Mesenchymal stem cell (in vitro differentiated cells and primary cell): ENCODE data around the gene PON3.

Experiments used
- DNase-seq: peaks from one replicate; pipeline ENCODE4 v3.0.0-alpha.2; 2013
- H2AFZ ChIP-seq: one replicate; pipeline ENCODE4 v1.6.1; 2013; ENCODE audit warnings: low read depth, mild to moderate bottlenecking, control low read depth, inconsistent platforms, low read length, moderate library complexity
- H2AK5ac ChIP-seq: 2 replicates; pipeline ENCODE4 v1.6.1; 2013; ENCODE audit warnings: low read length, moderate library complexity, mild to moderate bottlenecking, inconsistent platforms; ENCODE audit not compliant: severe bottlenecking
- H2BK120ac ChIP-seq: one replicate; pipeline ENCODE4 v1.6.1; 2013; ENCODE audit warnings: low read depth, mild to moderate bottlenecking, inconsistent platforms, low read length, moderate library complexity
- H2BK12ac ChIP-seq, 2 experiments: one replicate each; pipeline ENCODE4 v1.6.1; 2013; ENCODE audit warnings: inconsistent platforms in 2 of 2, low read length in 2 of 2, mild to moderate bottlenecking in 2 of 2, moderate library complexity in 2 of 2, control low read depth in 1 of 2
- H2BK15ac ChIP-seq: one replicate; pipeline ENCODE4 v1.6.1; 2013; ENCODE audit warnings: mild to moderate bottlenecking, low read depth, inconsistent platforms; ENCODE audit not compliant: poor library complexity, severe bottlenecking
- H2BK5ac ChIP-seq: 2 replicates; pipeline ENCODE4 v1.6.1; 2013; ENCODE audit warnings: low read depth, mild to moderate bottlenecking, low read length, control low read depth, inconsistent platforms; ENCODE audit not compliant: poor library complexity, severe bottlenecking
- H3K14ac ChIP-seq, 2 experiments: one replicate each; pipeline ENCODE4 v1.6.1; 2013; ENCODE audit warnings: inconsistent platforms in 2 of 2, low read length in 2 of 2, control low read depth in 1 of 2, mild to moderate bottlenecking in 1 of 2, moderate library complexity in 1 of 2
- H3K18ac ChIP-seq, 2 experiments: one replicate each; pipeline ENCODE4 v1.6.1; 2013; ENCODE audit warnings: inconsistent platforms in 2 of 2, low read length in 2 of 2, control low read depth in 1 of 2, low read depth in 1 of 2, mild to moderate bottlenecking in 1 of 2
- H3K23ac ChIP-seq, 2 experiments: one replicate each; pipeline ENCODE4 v1.6.1; 2013; ENCODE audit warnings: inconsistent platforms in 2 of 2, low read length in 2 of 2, mild to moderate bottlenecking in 2 of 2, moderate library complexity in 2 of 2, control low read depth in 1 of 2
- H3K27ac ChIP-seq: 2 replicates; pipeline ENCODE4 v1.5.1; 2013; ENCODE audit warnings: mild to moderate bottlenecking, moderate library complexity, low read length, control low read depth, inconsistent platforms; ENCODE audit not compliant: poor library complexity, severe bottlenecking
- H3K27me3 ChIP-seq, 2 experiments: 2 replicates each; pipeline versions ENCODE4 v1.6.1 to v1.7.0; 2013; ENCODE audit warnings: low read length in 2 of 2, mild to moderate bottlenecking in 2 of 2, moderate library complexity in 2 of 2, control low read depth in 1 of 2, inconsistent platforms in 1 of 2; ENCODE audit not compliant: control insufficient read depth in 1 of 2, insufficient read depth in 1 of 2
- H3K36me3 ChIP-seq, 2 experiments: 2 replicates each; pipeline versions ENCODE4 v1.6.1 to v1.7.0; 2013; ENCODE audit warnings: low read length in 2 of 2, control low read depth in 1 of 2, inconsistent platforms in 1 of 2, low read depth in 1 of 2, mild to moderate bottlenecking in 1 of 2; ENCODE audit not compliant: insufficient read depth in 2 of 2, control insufficient read depth in 1 of 2
- H3K4ac ChIP-seq, 2 experiments: one replicate each; pipeline ENCODE4 v1.6.1; 2013; ENCODE audit warnings: inconsistent platforms in 2 of 2, low read length in 2 of 2, mild to moderate bottlenecking in 2 of 2, moderate library complexity in 2 of 2, control low read depth in 1 of 2, low read depth in 1 of 2
- H3K4me1 ChIP-seq: 2 replicates; pipeline ENCODE4 v1.6.1; 2013; ENCODE audit warnings: low read depth, low read length, control low read depth; ENCODE audit not compliant: control insufficient read depth, insufficient read depth
- H3K4me2 ChIP-seq: 2 replicates; pipeline ENCODE4 v1.6.1; 2013; ENCODE audit warnings: low read length, mild to moderate bottlenecking, inconsistent platforms; ENCODE audit not compliant: poor library complexity, severe bottlenecking
- H3K4me3 ChIP-seq, 2 experiments: 2 replicates each; pipeline versions ENCODE4 v1.5.1 to v1.7.0; 2013; ENCODE audit warnings: low read length in 2 of 2, mild to moderate bottlenecking in 2 of 2, control low read depth in 1 of 2, low read depth in 1 of 2; ENCODE audit not compliant: insufficient read depth in 1 of 2
- H3K79me1 ChIP-seq: replicated peaks from 2 replicates; pipeline ENCODE4 v1.6.1; 2013; ENCODE audit warnings: mild to moderate bottlenecking, control low read depth, low read length, inconsistent platforms; ENCODE audit not compliant: poor library complexity, severe bottlenecking
- H3K9ac ChIP-seq: 2 replicates; pipeline ENCODE4 v1.7.0; 2013; ENCODE audit warnings: mild to moderate bottlenecking, low read length, moderate library complexity
- H3K9me3 ChIP-seq: 2 replicates; pipeline ENCODE4 v1.7.0; 2013; ENCODE audit warnings: mild to moderate bottlenecking, low read length; ENCODE audit not compliant: control insufficient read depth
- H4K8ac ChIP-seq: one replicate; pipeline ENCODE4 v1.6.1; 2013; ENCODE audit warnings: inconsistent platforms, mild to moderate bottlenecking, low read length, moderate library complexity
- H4K91ac ChIP-seq: one replicate; pipeline ENCODE4 v1.6.1; 2013; ENCODE audit warnings: mild to moderate bottlenecking, low read length, inconsistent platforms
- WGBS: methylation state at CpG from one replicate; pipeline ENCODE4 v1.1.7; 2013; ENCODE audit warnings: mixed read lengths; 5-methylcytosine and 5-hydroxymethylcytosine counted together

PON3 gene

GRCh38 chr7:95395755-95396135, 430 bp downstream of the PON3 start:
- no peak overlapping the region for H3K4me2 ChIP-seq
- H3K4me3 ChIP-seq: peak overlapping the region in 1 of 2 experiments; percentile 69
- H3K4me1 ChIP-seq: no peaks in the 10 kb centered on the region
- no peak overlapping the region for H2BK15ac ChIP-seq
- H2AFZ ChIP-seq: no peak overlapping the region
- no peaks in the 10 kb centered on the region for H3K79me1 ChIP-seq
- H2AK5ac ChIP-seq: no peak overlapping the region
- no peak for DNase-seq
- H3K27me3 ChIP-seq: peaks cover 0 to 18% of the 10 kb centered on the region in 2 experiments
- H3K14ac ChIP-seq: no peak overlapping the region
- no peak overlapping the region for H2BK120ac ChIP-seq
- H2BK12ac ChIP-seq: no peak overlapping the region
- H3K9ac ChIP-seq: no peak overlapping the region
- no peak overlapping the region for H3K18ac ChIP-seq
- no peak overlapping the region for H3K23ac ChIP-seq
- no peak overlapping the region for H3K27ac ChIP-seq
- no peaks in the 10 kb centered on the region for H3K36me3 ChIP-seq
- H4K91ac ChIP-seq: no peak overlapping the region
- no peak overlapping the region for H2BK5ac ChIP-seq
- H3K9me3 ChIP-seq: no peaks in the 10 kb centered on the region
- no peak overlapping the region for H4K8ac ChIP-seq
- H3K4ac ChIP-seq: no peak overlapping the region
- 93% methylated on average over 11 of the region's 11 CpGs for WGBS

- Histone ChIP-seq H3K18ac (no peak overlapping the region), H3K4me1 (no peaks in the 10 kb centered on the region), H2AK5ac (no peak overlapping the region), H3K36me3 (no peaks in the 10 kb centered on the region), H3K9me3 (no peaks in the 10 kb centered on the region), H2AFZ (no peak overlapping the region), H2BK15ac (no peak overlapping the region), H2BK120ac (no peak overlapping the region), H4K8ac (no peak overlapping the region), H3K27ac (no peak overlapping the region), H3K4me2 (no peak overlapping the region), H3K23ac (no peak overlapping the region), H3K79me1 (no peaks in the 10 kb centered on the region), H2BK12ac (no peak overlapping the region), H3K14ac (no peak overlapping the region), H2BK5ac (no peak overlapping the region), H3K27me3 (peaks cover 0 to 18% of the 10 kb centered on the region in 2 experiments), H3K4me3 (no peak overlapping the region), H3K9ac (no peak overlapping the region), H4K91ac (no peak overlapping the region), H3K4ac (no peak overlapping the region)
- DNase-seq: no peak
- 83% methylated on average over 3 of the region's 3 CpGs for WGBS
Measured at GRCh38 chr7:95394370-95394769, 1.8 kb downstream of the PON3 start.

- no peak overlapping the region for H3K27ac ChIP-seq
- no peak overlapping the region for H3K4me3 ChIP-seq
- no peak overlapping the region for H3K4me2 ChIP-seq
- H3K4me1 ChIP-seq: no peaks in the 10 kb centered on the region
- H2BK12ac ChIP-seq: no peak overlapping the region
- DNase-seq: no peak
- H3K18ac ChIP-seq: no peak overlapping the region
- no peak overlapping the region for H2AK5ac ChIP-seq
- peaks cover 0 to 16% of the 10 kb centered on the region in 2 experiments for H3K27me3 ChIP-seq
- H3K14ac ChIP-seq: no peak overlapping the region
- no peak overlapping the region for H4K91ac ChIP-seq
- WGBS: 83% methylated on average over 1 of the region's 2 CpGs
- H2AFZ ChIP-seq: no peak overlapping the region
- no peaks in the 10 kb centered on the region for H3K79me1 ChIP-seq
- H3K4ac ChIP-seq: no peak overlapping the region
- H2BK15ac ChIP-seq: no peak overlapping the region
- H3K36me3 ChIP-seq: no peaks in the 10 kb centered on the region
- H3K9ac ChIP-seq: no peak overlapping the region
- H4K8ac ChIP-seq: no peak overlapping the region
- no peak overlapping the region for H3K23ac ChIP-seq
- H2BK120ac ChIP-seq: no peak overlapping the region
- H2BK5ac ChIP-seq: no peak overlapping the region
- no peaks in the 10 kb centered on the region for H3K9me3 ChIP-seq
Measured at GRCh38 chr7:95391761-95392160, 4.4 kb downstream of the PON3 start.

- Histone ChIP-seq H4K91ac (no peak overlapping the region), H3K4ac (no peak overlapping the region), H4K8ac (no peak overlapping the region), H3K27ac (no peak overlapping the region), H2BK120ac (no peak overlapping the region), H3K9me3 (no peaks in the 10 kb centered on the region), H3K27me3 (peaks cover 0 to 3% of the 10 kb centered on the region in 2 experiments), H3K4me3 (no peak overlapping the region), H2AK5ac (no peak overlapping the region), H2BK12ac (no peak overlapping the region), H3K79me1 (no peaks in the 10 kb centered on the region), H3K4me1 (no peaks in the 10 kb centered on the region), H3K36me3 (no peaks in the 10 kb centered on the region), H3K23ac (no peak overlapping the region), H3K9ac (no peak overlapping the region), H3K4me2 (no peak overlapping the region), H2BK15ac (no peak overlapping the region), H2AFZ (no peak overlapping the region), H2BK5ac (no peak overlapping the region), H3K18ac (no peak overlapping the region), H3K14ac (no peak overlapping the region)
- no peak for DNase-seq
- WGBS: 85% methylated on average over 7 of the region's 7 CpGs
Measured at GRCh38 chr7:95389516-95389915, 6.7 kb downstream of the PON3 start.
